HG02588 (cell line): ENCODE measurements around the gene SCMH1.

Experiments used
- ATAC-seq: cut with Tn5 transposase; IDR thresholded peaks from one replicate; pipeline ENCODE4 v1.9.1; 2021; ENCODE audit warnings: mild to moderate bottlenecking, moderate library complexity; ENCODE audit not compliant: unreplicated experiment

Gene SCMH1

DNA sequence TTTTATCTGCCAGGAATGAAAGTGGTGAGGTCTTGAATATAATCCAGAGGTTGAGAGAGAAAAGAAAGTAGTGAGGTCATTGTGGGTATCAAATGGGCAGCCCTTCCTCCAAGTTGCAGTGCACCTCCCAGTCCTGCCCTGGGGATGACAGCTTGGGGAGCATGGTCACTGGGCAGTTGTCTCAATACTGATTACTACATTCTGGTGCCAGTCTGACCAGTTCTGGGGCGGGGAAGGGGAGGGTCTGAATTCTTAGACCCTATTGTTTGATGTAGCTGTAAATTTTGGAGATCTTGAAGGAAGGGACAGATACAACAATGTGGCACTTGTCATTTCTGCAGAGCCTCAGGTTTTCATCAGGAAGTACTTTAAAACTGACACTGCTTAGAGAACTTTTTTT is 231.8 kb downstream of the SCMH1 start:
- no peak for ATAC-seq

DNA sequence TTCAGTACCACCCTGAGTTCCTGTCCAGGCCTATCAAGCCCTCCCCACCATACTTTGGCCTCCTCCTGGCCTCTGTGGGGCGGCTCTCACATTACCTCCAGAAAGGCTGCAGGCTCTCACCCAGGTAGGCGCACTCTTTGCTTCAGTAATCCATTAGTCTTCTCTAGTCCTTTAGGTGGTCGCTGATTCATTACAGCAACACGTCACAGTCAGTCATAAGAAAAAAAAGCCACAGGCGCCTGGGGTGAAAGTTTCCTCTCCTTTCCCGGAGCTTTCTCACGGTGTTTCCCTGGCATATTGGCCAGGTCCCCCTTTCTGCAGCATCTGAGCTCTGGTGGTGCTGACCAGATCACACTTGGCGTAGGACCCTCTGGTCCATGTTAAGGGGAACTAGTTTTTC is 232.6 kb downstream of the SCMH1 start:
- ATAC-seq, result no peak

DNA sequence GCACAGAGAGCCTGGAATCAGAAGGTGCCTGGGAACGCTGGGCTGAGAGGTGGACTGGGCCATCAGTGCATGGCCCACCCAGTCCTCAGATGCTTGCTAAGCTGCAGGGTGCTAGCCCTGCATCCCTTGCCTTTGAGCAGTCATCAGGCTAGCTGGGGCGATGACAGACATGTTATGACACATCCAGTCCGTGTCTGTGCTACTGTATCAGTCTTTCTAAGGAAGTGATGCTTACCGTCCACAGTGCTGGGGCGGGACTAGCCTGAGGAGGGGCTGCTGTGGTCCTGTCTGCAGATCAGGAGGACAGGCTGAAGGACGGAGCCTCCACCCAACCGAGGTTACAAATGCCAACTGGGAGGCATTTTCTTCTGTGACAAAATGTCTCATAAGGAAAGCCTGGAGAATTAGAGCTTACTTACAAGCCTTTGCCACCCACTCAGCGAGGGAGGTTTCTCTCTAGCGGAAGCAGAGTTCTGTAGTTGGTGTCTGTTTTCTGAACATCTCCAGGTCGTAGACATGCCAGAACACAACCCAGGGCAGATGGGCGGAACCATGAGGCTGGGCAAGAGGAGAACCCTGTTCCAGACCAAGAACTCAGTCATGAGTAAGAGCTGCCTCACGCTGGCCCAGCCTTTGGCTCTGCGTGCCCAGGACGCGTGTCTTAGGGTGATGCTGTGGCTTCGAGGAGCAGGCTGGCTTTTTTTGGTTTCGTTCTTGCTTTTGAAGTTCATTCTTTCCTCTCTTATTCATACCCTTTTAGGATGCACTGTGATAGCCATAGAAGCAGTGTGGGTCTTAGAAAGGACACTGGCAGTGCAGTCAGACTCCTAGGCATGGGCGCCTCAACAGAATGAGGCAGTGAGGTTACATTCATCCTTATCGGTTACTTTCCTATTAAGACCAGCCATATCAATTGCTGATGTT is 234.9 kb downstream of the SCMH1 start:
- no peak for ATAC-seq

DNA sequence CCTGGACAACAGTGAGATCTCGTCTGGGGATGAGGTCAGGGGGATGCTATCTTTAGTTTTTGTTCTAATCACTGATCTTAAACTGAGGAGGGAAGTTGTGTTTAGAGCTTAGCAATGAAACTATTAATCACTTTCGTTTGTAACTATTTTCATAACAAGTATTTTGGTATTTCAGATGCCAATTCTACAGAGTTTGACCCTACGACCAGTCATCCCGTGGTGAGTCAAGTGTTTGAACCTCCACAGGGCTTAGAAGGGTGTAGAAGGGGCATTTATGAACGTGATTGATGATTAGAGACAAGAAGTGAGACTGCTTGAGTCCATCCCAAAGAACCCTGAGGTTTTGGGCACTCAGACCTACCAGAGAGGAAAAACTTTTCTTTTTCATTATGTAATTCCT is 236.2 kb downstream of the SCMH1 start:
- no peak for ATAC-seq

DNA sequence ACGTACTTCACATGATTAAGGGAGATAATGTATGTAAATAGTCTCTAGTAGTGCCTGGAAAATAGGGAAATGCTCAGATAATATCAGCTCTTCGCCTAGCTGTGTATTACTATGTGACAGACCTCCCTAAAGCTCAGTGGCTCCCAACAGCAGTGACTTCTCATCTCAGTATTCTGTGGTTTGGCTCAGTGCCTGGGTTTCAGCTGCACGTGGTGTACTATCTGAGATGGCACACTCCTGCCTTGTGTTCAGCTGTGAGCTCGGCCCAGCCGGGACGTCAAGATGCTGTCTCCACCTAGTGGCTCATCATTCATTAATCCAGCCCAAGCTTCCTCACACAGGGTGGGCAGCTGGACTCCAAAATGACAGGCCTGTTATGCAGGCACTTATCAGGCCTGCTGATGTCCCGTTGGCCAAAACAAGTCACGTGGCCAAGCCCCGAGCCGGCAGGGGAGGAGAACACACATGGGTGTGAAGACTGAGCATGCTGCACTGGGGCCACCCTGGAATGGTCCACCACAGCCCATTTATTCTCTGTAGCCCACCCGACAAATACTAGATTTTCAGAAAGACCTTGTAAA is 238.4 kb downstream of the SCMH1 start:
- peak; percentile 94 for ATAC-seq

DNA sequence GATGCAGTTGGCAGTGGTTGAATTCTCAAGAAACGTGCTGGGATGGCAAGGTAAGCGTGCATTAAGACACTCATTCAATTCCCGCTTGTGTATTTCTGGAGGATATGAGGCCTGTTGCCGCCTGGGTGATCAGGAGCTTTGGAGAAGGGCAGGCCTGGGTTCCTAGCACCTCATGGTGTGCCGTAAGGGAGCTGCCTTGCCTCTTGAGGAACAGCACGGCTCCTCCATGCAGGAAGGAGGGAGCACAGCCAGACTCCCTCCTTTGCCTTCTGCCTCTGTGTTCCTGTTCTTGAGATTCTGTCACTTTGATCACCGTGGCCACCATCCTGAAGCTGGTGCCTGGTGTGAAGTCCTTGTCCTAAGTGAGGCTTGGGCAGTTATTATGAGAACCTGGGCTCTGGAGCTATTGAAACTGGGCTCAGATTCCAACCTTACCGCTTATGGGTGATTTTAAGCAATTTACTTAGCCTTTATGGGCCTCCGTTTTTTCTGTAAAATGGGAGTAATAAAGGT is 238.9 kb downstream of the SCMH1 start:
- ATAC-seq, result no peak

DNA sequence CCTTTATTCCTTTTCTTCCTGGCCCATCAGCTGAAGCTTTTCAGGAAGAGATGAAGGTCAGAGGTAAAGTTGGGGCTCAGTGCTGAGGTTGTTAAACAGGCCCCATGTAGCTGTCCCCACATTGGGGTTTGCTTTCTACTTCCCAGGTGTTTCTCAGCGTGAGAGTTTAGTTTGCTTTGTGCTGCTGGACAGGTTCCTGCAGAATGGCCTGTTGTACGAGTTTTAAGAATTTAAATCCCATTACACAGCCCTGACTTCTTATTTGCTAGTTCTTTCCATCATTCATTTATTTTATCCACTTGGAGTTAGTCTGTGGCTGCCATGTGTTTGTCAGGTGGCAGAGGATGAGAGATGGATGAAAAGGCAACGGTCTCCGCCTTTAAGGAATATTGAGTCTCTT is 243.4 kb downstream of the SCMH1 start:
- no peak for ATAC-seq

DNA sequence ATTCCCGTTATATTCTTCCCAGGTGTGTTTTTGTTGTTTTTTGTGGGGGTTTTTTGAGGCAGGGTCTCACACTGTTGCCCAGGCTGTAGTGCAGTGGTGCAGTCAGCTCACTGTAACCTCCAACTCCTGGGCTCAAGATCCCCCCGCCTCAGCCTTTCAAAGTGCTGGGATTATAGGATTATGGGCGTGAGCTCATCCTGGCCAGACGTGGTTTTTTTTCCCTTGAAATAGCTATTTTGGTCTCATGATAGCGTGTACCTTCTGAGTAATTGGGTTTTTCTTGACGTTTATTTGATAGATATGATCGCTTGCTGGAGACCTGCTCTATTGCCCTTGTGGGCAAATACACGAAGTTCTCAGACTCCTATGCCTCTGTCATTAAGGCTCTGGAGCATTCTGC is 245.0 kb downstream of the SCMH1 start:
- no peak for ATAC-seq

DNA sequence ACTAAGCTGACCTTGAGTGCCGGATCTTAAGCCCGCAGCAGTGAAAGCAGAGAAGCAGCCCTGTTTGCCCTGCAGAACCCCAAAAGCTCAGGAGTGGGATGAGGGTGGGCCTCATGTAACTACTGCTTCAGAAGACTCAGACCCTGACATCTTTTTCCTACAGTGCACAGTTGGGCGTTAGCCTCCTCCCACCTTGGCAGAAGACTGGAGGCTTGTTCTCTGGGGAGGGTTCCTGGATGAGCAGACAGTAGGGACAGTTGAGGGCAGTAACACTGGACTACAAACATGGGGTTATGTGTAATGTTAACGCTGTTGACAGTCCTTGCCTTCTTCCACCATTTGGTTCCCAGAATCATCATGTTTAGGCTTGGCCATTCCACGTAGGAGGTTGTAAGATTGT is 253.0 kb downstream of the SCMH1 start:
- no peak for ATAC-seq

DNA sequence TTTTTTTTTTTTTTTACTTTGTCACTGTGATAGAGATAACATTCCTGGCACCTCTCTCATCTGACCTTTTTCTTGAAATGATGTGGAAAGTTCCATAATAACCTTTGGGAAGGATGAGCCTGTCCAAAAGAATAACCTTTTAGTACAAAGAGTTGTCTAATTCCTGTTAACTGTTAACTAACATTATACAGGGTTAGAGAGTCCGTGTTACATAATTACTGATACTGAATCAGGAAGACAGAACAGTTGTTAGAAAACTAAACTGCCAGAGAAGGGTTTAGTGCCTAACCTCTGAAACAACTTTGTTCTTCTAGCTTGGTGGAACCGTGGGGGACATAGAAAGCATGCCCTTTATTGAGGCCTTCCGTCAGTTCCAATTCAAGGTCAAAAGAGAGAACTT is 253.8 kb downstream of the SCMH1 start:
- no peak for ATAC-seq

DNA sequence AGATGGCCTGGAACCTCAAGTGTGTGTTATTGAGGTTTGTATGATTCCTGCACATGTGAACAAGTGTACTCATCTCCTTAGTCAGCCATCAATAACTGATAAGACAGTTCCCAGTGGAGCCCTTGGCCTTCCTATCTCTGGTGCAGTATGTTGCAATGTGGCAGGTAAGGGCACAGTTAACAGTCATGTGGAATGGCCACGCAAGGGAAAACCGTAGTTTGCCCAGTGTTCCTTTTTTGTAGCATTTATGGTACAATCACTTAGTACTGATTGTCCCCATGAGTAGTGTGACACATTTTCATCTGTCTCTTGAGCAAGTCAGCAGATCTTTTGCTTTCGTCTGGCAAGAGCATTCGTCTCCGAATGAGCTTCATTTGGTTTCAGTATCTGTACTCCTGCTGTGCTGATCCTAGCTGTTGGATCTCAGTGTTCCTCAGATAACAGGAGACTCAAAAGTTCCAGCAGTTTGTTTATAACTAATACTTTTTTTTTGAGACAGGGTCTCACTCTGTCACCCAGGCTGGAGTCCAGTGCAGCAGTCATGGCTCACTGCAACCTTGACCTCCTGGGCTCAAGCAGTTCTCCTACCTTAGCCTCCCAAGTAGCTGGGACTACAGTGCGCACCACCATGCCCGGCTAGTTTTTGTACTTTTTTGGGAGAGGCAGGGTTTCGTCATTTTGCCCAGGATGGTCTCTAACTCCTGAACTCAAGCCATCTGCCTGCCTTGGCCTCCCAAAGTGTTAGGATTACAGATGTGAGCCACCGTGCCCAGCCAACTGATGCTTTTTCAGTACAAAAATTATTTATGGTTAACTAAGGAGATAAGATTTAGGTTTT is 254.4 kb downstream of the SCMH1 start:
- ATAC-seq, result no peak

DNA sequence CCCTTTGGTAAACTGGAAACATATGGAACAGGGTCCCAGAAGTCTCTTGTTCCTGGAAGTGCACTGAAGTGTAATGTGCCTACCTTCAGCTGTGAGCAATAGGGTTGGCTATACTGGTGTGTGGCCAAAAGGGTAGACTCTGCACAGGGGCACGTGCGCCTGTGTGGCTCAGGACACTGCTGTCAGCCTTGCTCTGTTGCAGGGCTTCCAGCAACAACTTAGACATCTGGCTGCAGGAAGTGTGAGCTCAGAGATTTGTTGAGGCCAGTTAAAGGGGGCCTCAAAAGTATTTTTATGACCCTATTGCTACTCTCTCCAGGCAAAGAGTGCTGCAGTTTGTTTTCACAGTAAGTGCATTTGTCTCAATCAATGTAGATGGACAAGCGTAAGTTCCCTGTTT is 255.2 kb downstream of the SCMH1 start:
- ATAC-seq, result no peak

DNA sequence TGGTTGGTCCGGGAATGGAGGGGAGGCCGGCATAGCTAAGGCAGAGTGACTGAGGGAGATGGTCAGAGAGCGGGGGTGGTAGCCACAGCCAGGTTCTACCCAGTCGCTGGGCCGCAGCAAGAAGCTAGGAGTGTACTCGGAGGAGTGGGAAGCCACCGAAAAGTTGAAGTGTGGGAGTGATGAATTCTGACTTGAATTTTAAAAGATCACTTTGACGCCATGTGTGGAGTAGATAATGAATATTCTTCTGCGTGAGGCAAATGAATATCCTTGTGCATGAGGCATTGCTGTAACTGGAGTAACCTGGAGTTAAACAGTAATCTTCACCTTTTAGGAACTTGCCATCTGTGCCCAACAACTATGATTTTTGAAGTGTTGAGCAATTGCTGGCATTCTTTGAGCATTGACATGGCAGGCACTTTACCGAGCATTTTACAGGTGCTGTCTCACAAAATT is 255.8 kb downstream of the SCMH1 start:
- no peak for ATAC-seq

DNA sequence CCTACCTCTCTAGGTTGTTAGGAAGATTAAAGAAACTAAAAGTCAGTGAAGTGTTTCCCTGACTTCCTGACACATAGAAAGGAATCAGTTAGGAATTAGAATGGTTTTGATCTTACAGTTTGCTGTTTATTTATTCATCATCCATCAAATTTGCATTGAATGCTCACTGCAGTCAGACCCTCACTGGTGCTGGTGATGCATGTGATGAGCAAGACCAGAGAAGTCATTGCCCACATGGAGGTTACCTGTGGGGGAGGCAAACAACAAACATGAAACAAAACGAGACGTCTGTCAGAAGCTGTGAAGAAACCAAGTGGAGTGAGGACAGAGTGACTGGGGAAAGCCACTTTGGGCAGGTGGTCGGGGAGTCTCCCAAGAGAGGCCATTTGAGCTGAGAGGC is 256.2 kb downstream of the SCMH1 start:
- ATAC-seq, result no peak

DNA sequence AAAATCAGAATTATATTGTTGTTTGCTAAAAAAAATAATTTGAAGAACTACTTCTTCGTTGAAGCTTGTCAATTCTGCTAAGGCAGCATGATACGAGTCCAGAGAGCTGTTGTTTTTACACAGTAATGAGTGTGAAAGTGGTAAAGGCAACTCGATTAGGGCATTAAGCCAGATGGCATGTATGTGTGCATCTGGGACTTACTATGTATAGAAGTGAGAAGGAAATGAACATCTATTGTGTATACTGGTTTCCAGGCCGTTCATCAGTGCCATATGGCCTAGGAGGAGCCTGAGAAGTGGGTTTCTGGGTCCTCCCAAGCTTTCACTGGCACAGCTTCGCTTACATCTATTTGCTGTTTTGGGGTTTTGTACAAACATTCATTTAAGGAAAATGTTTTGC is 256.9 kb downstream of the SCMH1 start:
- no peak for ATAC-seq

DNA sequence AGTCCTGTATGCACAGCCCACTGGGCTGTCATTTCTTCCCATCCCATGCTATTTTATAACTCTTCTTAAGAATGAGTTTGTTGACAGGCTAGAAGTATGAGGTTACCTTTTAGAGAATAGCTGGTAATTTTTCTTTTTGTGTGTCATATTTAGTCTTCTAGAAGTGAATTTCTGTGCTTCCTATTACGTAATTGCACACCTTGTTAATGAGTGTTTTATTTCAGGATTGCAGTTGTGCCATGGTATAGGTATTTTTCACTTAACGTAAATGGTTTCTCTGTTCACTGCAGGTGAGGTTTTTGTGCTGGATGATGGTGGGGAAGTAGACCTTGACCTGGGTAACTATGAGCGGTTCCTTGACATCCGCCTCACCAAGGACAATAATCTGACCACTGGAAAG is 257.6 kb downstream of the SCMH1 start:
- no peak for ATAC-seq

DNA sequence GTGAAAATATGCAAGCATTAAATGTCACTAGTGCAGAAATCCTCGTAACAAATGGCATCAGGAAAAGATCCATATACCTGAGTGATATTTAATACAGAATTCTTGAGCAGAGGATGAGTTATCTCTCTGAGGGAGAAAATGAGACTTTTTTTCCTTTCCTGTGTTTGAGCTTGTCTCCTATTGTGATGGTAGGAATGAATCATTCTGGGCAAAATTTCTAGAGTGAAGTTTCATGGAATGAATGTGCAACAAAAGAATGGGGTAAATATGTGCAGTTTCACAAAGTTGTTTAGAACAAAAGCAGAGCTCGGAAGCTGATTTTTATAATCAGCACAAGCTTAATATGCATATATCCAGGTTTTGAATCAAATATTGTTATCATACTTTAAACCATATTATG is 258.0 kb downstream of the SCMH1 start:
- ATAC-seq, result no peak

DNA sequence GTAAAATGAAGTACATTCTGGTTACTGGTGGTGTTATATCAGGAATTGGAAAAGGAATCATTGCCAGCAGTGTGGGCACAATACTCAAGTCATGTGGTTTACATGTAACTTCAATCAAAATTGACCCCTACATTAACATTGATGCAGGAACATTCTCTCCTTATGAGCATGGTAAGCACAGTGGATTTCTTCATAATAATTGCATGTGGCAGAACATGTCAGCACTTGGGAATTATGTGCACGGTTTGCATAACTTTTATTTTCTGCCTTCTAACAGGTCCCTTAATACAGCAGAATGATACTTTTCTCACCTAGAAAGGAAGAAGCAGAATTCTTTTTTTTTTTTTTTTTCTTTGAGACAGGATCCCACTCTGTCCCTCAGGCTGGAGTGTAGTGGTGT is 258.8 kb downstream of the SCMH1 start:
- ATAC-seq, result no peak

DNA sequence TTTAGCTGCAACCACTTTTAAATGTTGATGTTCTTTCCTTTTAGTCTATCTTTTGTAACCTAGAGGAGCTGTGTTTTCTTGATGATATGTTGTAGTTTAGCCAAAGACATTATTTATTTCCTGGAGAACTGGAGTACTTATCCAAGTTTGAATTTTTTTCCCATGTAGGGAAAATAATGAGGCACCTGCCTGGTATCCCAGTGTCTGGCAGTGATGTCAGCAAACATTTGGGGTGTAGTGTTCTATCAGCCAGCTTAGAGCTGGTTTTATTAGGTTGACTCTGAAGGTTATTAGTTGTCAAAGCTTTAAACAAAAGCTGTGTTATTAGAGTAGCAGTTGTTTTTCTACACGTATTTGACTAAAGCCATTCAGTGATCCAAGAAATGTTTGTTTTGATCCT is 259.4 kb downstream of the SCMH1 start:
- ATAC-seq, result no peak

DNA sequence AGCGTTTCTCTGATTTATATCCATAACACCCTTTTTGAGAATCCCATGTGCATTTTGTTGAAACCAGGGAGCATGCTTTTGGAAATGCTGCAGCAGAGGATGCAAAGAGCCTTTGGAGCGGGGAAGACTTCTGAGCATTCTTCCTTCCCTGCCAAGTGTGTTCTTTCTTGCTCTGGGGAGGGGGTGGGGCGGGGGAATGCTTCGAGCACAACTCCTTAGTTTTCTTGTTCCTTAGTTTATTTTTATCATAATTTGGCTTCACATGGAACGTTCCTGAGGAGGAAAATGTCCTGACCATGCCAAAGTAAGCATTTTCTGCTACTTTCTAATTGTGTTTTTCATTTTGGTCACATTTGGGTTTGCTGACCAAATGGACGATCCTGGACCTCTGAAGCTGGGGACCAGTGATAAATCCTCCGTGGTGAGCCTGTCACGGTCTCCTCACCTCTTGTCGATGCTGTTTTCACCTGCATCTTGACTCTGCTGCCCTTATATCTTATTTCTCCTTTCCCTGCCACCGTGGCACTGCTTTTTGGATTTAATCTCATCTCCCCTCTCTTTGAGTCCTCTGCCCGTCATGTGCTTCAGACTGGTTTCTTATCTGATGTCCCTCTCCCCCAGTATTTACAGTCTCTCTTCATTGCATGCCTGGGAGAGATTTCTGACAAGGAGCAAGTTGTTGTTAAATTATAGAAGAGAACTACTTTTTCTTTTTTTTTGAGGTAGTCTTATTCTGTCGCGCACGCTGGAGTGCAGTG is 260.2 kb downstream of the SCMH1 start:
- no peak for ATAC-seq
